ENCODE results near the gene ASB11. TPM values are rescaled to one million over a fixed set of nuclear protein-coding genes. Genes with fewer than 3 reads are reported as not detected.

Gene ASB11
- total and polyA plus RNA-seq, 10 of the 15 experiments (the other 5 are each of a cell fraction or from before 2014, with no cell fraction given), result not detected

DNA sequence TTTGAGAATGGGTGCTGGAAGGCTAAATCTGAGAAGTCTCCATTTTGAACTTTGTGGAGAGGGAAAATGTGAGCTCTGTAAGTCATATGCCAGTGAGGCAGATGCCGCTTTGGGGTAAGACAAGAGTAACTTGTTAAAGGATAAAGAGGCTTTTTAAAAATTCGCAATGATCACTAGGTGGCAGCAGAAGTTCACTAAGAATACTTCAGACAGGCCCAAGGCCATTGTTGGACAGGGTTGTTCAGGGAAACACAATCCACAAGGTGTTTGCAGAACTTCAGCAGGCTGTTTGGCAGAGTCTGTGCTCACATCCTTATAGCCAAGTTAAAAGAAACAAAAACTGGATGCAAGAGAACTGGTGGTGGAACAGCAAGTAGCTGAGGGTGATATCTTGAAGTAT is 33.6 kb upstream of the ASB11 start:
- ChIA-PET RAD21 (ENCODE audit: unreplicated experiment) (interaction anchor here (0.7 to 5.9 kb wide), 5 partner anchors 49 to 300 kb away, joined by 3 to 71 read pairs (median 3); no protein-coding TSS in a partner anchor), CTCF (interaction anchor here (0.6 to 10.8 kb wide), 36 partner anchors 9 to 1095 kb away, joined by 3 to 200 read pairs (median 4); partner anchors contain the start of gene BMX), SMC1A (ENCODE audit: uncharacterized antibody, unreplicated experiment) (interaction anchor here (0.7 to 4.6 kb wide), 14 partner anchors 10 to 434 kb away, joined by 3 to 62 read pairs (median 5); no protein-coding TSS in a partner anchor), POLR2A (no interaction called here)
- no peak overlapping the region for H3K9ac ChIP-seq (ENCODE audit: control insufficient read depth, insufficient read depth, low read length)
- intact Hi-C loops (cut with micrococcal nuclease; ENCODE audit: unreplicated experiment) (loop anchor here (1.0 to 10.0 kb wide), 3 partner anchors 119 to 306 kb away; no protein-coding TSS in a partner anchor), in situ Hi-C loops (cut with MboI) (loop anchor here (5.0 kb wide), 2 partner anchors 118 to 218 kb away; no protein-coding TSS in a partner anchor)
- TF ChIP-seq, protein P1, sequence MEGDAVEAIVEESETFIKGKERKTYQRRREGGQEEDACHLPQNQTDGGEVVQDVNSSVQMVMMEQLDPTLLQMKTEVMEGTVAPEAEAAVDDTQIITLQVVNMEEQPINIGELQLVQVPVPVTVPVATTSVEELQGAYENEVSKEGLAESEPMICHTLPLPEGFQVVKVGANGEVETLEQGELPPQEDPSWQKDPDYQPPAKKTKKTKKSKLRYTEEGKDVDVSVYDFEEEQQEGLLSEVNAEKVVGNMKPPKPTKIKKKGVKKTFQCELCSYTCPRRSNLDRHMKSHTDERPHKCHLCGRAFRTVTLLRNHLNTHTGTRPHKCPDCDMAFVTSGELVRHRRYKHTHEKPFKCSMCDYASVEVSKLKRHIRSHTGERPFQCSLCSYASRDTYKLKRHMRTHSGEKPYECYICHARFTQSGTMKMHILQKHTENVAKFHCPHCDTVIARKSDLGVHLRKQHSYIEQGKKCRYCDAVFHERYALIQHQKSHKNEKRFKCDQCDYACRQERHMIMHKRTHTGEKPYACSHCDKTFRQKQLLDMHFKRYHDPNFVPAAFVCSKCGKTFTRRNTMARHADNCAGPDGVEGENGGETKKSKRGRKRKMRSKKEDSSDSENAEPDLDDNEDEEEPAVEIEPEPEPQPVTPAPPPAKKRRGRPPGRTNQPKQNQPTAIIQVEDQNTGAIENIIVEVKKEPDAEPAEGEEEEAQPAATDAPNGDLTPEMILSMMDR (IDR thresholded peaks at IDR 0.05 in 2 of 3, conservative IDR thresholded peaks at IDR 0.05 in 1 of 3; ENCODE audit: control insufficient read depth in 2 of 3, extremely low read depth in 1 of 3, insufficient read depth in 1 of 3, low read depth in 3 of 3, low read length in 3 of 3), result peak; percentile 40 to 61 (median 43); a peak in 5 of 6 replicates
- TF ChIP-seq ASH2L (IDR thresholded peaks at IDR 0.05; ENCODE audit: borderline replicate concordance, low read depth), result no peak
- TF ChIP-seq, protein P2, sequence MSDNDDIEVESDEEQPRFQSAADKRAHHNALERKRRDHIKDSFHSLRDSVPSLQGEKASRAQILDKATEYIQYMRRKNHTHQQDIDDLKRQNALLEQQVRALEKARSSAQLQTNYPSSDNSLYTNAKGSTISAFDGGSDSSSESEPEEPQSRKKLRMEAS (IDR thresholded peaks at IDR 0.05; ENCODE audit: low read depth, low read length), result no peak
- TF ChIP-seq PML (IDR thresholded peaks at IDR 0.05; ENCODE audit: low read length), result no peak
- no peak for TF ChIP-seq RCOR1 (conservative IDR thresholded peaks at IDR 0.05; ENCODE audit: low read depth, low read length)
- TF ChIP-seq NR2C1 (IDR thresholded peaks at IDR 0.05), result no peak
- TF ChIP-seq GABPA (IDR thresholded peaks at IDR 0.05; ENCODE audit: low read depth), result no peak
- no peak for TF ChIP-seq TCF7 (IDR thresholded peaks at IDR 0.05; ENCODE audit: borderline replicate concordance)
- TF ChIP-seq SMC3 (IDR thresholded peaks at IDR 0.05; ENCODE audit: borderline replicate concordance, low read length), result peak; percentile 63; the same call in 1 of the 2 replicates
- TF ChIP-seq RAD21 (IDR thresholded peaks at IDR 0.05; ENCODE audit: insufficient read depth, low read depth, low read length), result peak; percentile 78
- TF ChIP-seq SIX5 (IDR thresholded peaks at IDR 0.05; ENCODE audit: low read depth, low read length, severe bottlenecking), result no peak
- TF ChIP-seq MEF2A (IDR thresholded peaks at IDR 0.05; ENCODE audit: insufficient read depth, low read depth, low read length), result no peak
- TF ChIP-seq, protein P3, sequence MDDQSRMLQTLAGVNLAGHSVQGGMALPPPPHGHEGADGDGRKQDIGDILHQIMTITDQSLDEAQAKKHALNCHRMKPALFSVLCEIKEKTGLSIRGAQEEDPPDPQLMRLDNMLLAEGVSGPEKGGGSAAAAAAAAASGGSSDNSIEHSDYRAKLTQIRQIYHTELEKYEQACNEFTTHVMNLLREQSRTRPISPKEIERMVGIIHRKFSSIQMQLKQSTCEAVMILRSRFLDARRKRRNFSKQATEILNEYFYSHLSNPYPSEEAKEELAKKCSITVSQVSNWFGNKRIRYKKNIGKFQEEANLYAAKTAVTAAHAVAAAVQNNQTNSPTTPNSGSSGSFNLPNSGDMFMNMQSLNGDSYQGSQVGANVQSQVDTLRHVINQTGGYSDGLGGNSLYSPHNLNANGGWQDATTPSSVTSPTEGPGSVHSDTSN (IDR thresholded peaks at IDR 0.05; ENCODE audit: insufficient replicate concordance, low read depth, low read length), result no peak
- peak; percentile 81 for FAIRE-seq
- no peak for DNase-seq (ENCODE audit: low read depth, low spot score)
- no peaks in the 10 kb centered on the region for H3K36me3 ChIP-seq (ENCODE audit: control insufficient read depth in 2 of 2, insufficient read depth in 2 of 2, low read length in 1 of 2)
- ATAC-seq, result peak; percentile 93
- no TSS peak for BruUV-seq (replicated peaks)
- H4K20me1 ChIP-seq (ENCODE audit: control insufficient read depth, insufficient read depth), result no peaks in the 10 kb centered on the region; the same call in 1 of the 2 replicates
- H3K4me1 ChIP-seq (ENCODE audit: control insufficient read depth, insufficient read depth, low read length), result no peaks in the 10 kb centered on the region
- no peaks in the 10 kb centered on the region for H3K27me3 ChIP-seq (replicated peaks in 1 of 2; ENCODE audit: control insufficient read depth in 2 of 2, insufficient read depth in 2 of 2, low read length in 1 of 2)
- no peak overlapping the region for H3K27ac ChIP-seq (ENCODE audit: control insufficient read depth, insufficient read depth)
- H3K4me3 ChIP-seq, result no peak overlapping the region
- H3K4me2 ChIP-seq (ENCODE audit: control insufficient read depth, insufficient read depth), result no peak overlapping the region
- H3K9me3 ChIP-seq (replicated peaks; ENCODE audit: control insufficient read depth, insufficient read depth, low read length), result no peaks in the 10 kb centered on the region
- 5% methylated on average over 2 of the region's 2 CpGs for WGBS (ENCODE audit: insufficient coverage, insufficient replicate concordance, low lambda C conversion rate, missing lambda C conversion rate)
- H2AFZ ChIP-seq (ENCODE audit: control insufficient read depth, low read depth, low read length), result no peak overlapping the region
- H3K79me2 ChIP-seq (ENCODE audit: control insufficient read depth, insufficient read depth, low read length), result no peaks in the 10 kb centered on the region

Measured in GM12878 (cell line).